Coronary artery (tissue), 2 donors: Measurements from ENCODE around the gene LARP4.

Experiments used
- DNase-seq: peaks from one replicate; pipeline ENCODE4 v3.0.0-alpha.2; 2017; ENCODE audit warnings: low spot score
- H3K27ac ChIP-seq, 2 donors: fragments of 200-600 bp; sonication (generic); one replicate each; pipeline ENCODE4 v1.5.1; 2016 to 2019
- H3K4me3 ChIP-seq: fragments of 200-600 bp; sonication (generic); 2 replicates; pipeline ENCODE4 v1.5.1; 2016; ENCODE audit warnings: mild to moderate bottlenecking, moderate library complexity
- CTCF ChIP-seq: fragments of 200-600 bp; sonication (generic); IDR thresholded peaks from one replicate; pipeline ENCODE4 v1.5.1; 2019; ENCODE audit warnings: antibody characterized with exemption

The LARP4 gene

DNA sequence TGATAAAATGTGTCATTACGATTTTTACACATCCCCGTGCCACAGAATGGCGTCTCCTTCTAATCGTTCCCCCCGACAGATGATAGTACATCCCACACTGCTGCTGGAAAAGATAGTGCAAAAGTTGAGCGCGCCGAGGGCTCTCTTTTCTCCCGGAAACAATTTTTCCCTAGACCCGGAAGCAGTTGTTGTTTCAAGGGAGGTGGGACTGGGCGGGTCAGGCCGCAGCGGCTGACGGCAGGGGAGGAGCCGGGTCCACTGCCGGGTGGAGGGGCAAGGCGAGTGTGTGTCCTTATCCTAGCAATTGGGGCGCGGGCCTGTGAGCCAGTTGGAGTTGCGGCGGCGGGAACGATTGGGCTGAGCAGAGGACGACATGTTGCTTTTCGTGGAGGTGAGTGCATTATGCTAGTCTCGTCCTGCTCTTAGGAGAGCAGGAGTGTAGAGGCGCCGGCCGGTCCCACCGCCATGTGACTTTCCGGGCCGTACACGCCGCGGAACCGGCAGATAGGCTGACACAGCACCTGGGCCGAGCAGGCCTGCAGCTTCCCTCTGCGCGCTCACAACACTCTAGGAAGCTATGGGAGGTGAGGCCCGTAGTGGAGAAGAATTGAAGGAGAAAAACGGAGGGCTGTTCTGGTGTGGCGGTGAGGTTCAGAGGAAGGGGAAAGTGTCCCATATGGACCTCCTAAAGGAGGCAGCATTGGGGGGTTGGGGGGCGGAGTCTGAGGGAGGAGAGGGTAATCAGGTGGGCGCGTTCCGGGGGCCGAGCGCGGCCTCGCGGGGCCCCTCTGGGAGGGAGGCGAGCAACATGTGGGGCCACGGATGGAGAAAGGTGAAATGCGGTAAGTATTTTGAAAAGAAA lies at the start of gene LARP4:
TSS of gene LARP4 (plus strand) at position 248 of the 862 bp plus-strand sequence. CDS start at position 374, 126 bp downstream.
- Histone ChIP-seq H3K4me3 (peak within 1 kb of the TSS; percentile 84), H3K27ac (peak within 1 kb of the TSS; percentile 87 to 89)
- no peak for TF ChIP-seq CTCF
- DNase-seq = peak; percentile 96

DNA sequence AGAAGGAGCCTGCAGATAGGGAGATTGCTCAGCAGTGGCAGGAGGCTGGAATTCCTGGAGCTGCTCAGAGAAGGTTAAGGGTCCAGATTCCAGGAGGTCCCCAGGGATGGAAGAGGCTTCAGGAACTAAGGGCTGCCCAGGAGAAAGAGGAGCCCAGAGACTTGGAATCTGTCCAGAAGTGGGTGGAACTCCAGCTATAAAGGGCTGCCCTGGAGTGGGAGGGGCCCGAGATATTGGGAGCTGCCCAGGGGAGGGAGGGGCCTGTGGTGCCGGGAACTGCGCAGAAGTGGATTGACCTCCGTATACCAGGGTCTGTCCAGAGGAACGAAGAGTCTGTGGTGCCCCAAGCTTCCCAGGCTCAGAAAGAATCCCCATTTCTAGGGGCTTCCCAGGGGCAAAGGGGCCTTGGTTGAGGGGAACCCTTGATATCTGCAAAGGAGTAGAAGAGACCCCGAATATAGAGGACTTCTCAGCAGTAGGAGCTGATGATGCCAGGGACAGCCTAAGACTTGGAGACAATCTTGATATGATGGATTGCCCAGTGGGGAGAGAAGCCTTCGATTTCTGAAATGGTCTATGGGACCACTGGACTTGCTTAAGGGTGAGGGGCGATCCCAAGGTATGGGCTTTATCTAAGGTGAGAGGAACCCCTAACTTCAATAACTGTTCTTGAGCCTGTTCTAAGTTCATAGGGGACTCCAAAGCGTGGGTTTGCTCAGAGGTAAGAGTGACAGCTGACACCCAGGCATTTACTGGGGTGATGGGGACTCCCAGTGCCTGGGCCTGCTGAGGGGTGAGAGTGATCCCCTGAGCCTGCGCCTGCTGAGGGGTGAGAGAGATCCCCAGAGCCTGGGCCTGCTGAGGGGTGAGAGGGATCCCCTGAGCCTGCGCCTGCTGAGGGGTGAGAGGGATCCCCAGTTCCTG lies 49.3 kb upstream of the LARP4 start:
- no peak for TF ChIP-seq CTCF
- no peak overlapping the region for H3K4me3 ChIP-seq
- DNase-seq = no peak
- H3K27ac ChIP-seq = no peak overlapping the region

GRCh38 chr12:50353404-50353803 lies 47.3 kb upstream of the LARP4 start:
- H3K27ac ChIP-seq = no peak overlapping the region
- H3K4me3 ChIP-seq = no peak overlapping the region
- DNase-seq = no peak
- no peak for TF ChIP-seq CTCF

GRCh38 chr12:50353869-50354593 lies 46.7 kb upstream of the LARP4 start:
- no peak for DNase-seq
- TF ChIP-seq CTCF = no peak
- H3K27ac ChIP-seq = no peak overlapping the region
- H3K4me3 ChIP-seq = no peak overlapping the region

- DNase-seq = no peak
- H3K27ac ChIP-seq = no peak overlapping the region
- no peak overlapping the region for H3K4me3 ChIP-seq
- no peak for TF ChIP-seq CTCF
Measured at GRCh38 chr12:50354908-50355307, 45.8 kb upstream of the LARP4 start.

- no peak for TF ChIP-seq CTCF
- DNase-seq = no peak
- H3K4me3 ChIP-seq = no peak overlapping the region
Measured at GRCh38 chr12:50355365-50355764, 45.3 kb upstream of the LARP4 start.

More at GRCh38 chr12:50355365-50355764, 45.3 kb upstream of the LARP4 start:
- H3K27ac ChIP-seq = no peak overlapping the region
